Hematopoietic multipotent progenitor cell treated with erythropoietin and hydrocortisone succinate and interleukin-3 and kit ligand, for 8 days (in vitro differentiated cells): ENCODE data around the gene DOHH.
"Not testable (repeated sequence)": the region's sequence is repeated elsewhere in the genome, so short reads cannot be mapped to it uniquely, and the experiment has no call there.

Source experiments
- DNase-seq: peaks from one replicate; pipeline ENCODE4 v3.0.0-alpha.2; 2015

DOHH gene

DNA sequence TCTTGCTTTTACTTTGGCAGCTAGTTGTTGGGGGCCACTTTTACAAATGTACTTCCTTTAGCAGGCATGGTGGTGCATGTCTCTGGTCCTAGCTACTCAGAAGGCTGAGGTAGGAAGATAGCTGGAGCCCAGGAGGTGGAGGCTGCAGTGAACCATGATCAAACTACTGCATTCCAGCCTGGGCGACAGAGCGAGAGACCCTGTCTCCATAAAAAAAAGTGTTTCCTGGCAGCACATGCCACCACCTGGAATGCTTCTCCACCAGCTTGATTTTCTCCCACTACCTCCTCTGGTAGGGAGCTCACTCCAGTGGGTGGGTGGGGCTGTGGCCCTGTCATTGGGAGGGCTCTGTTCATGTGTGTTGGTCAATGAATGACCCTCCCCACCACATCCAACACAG lies 18.2 kb upstream of the DOHH start:
- no peak for DNase-seq

DNA sequence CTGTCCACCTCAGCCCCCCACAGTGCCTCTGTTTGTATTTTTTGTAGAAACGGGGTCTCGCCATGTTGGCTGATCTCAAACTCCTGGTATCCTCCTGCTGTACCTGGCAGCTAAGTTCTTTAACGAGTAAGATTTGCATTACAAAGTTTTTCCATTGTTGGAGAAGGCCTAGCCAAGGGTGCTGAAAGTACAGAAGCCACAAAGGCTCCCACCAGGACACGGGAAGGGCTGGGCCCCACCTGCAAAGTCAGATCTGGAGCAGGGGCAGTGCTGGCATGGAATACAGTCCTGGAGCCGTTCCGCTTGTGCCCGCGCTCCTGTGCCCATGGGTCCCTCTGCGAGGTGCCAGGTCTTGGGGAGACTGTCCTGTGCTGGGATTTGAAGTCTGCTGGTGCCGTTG lies 17.8 kb upstream of the DOHH start:
- DNase-seq: no peak

DNA sequence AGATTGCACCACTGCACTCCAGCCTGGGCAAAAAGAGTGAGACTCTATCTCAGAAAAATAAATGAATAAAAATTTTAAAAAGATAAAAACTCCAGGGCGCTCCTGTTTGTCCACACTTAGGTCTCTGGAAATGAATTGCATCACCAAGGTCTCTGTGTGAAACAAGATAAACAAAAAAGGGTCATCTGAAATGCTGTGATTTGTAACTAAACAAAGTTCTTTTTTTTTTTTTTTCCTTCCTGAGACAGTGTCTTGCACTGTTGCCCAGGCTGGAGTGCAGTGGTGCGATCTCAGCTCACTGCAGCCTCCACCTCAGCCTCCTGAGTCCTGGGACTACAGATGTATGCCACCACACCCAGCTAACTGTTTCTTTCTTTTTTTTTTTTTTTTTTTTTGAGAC lies 17.2 kb upstream of the DOHH start:
- no peak for DNase-seq

DNA sequence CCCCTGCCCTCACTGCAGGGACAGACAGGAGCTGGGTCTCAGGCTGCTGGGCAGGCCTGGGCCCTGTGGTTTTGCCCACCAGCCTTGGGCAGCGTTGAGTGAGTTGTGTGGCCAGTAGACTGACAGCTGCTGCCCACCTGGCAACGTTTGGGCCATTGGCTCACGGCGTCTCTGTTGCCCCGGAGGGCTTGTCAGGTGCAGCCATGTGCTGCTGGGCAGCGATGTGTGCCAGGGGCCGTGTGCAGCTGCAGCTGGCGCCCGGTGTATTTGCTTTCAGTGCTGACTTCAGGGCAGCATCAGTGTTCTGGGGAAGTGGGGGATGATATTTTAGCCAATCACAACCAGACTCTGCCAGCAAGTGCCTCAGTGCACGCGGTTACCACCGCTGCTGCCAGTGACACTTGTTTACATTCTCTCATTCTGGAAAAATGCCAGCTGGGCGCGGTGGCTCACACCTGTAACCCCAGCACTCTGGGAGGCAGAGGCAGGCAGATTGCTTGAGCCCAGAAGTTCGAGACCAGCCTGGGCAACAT lies 16.3 kb upstream of the DOHH start:
- no peak for DNase-seq

DNA sequence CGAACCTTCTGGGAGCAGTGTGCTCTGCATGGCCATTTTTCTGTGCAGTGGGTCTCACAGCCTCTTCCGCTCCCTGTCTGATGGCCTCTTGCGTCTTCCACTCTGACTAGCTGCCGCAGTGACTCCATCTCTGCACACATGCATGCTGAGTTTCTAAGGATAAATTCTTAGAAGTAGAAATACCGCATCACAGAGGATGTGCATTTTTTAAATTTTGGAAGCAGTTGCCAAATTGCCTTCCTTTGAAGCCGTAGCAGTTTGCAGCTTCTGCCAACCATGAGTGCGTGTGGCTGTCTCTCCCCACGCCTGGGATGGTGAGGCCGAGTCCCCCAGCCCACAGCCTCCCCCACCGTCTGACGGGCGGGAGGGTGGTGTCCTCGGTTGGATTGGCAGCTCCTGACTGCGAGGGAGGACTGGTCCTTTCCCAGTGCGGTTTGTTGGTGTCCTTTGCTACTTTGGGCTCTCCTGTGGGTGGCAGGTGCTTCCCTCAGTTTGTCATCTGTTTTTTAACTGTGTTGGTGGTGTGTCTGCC lies 15.5 kb upstream of the DOHH start:
- no peak for DNase-seq

DNA sequence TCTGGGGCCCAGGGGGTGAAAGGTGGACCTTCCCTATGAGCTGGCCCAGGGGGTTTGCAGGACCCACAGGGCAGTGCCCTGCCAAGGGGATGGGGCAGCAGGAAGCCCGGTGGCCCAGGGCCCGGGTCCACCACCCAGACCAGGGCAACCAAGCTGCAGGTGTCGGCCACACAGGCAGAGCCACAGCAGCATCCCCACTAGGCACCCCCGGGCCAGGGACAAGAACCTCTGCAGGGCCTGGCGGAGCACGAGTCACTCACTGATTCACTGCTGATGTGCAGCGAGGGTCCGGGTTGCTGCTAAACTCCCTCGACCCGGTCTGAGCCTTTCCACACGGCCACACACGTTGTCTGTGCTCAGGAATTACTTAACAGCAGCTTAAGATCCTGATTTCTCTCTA lies 14.5 kb upstream of the DOHH start:
- DNase-seq: no peak

DNA sequence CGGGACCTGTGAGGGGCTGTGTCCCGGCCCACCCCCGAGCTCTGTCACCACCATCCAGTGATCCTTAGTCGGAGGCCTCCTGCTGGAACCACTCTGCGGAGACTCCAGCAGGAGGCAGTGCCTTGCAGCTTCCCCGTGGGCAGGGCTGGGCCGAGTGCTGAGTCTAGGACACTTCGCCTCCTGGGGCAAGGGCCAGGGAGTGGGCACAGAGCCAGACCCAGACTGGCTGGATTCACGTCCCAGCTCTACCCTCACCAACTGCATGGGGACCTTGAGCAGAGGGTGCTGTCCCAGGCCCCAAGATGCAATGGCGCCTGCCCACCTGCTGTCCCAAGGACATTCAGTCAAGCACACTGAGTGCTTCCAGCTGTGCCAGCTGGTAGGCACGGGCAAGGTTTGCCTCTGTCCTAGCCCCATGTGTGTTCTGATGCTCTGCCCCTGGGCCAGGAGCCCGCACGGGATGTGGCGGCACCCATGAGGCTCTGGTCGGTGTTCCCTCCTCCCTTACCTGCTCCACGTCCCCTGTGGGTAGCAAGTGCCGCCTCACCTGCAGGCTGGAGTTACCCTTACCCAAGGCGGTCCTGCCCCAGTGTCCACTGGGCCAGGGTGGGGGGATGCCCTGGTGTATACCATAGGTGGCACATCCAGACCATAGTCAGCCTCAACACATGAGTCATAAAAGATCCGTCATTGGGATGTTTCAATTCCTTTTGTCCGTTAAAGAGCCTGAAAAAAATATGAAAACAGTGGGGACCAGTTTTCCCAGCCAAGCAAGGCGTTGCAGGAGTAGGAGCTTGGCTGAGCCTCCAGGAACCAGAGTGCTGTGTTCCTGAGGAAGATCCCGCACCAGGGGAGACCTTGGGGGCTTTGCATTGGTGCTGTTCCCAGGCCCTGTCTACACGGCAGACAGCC lies 13.0 kb upstream of the DOHH start:
- no peak for DNase-seq

DNA sequence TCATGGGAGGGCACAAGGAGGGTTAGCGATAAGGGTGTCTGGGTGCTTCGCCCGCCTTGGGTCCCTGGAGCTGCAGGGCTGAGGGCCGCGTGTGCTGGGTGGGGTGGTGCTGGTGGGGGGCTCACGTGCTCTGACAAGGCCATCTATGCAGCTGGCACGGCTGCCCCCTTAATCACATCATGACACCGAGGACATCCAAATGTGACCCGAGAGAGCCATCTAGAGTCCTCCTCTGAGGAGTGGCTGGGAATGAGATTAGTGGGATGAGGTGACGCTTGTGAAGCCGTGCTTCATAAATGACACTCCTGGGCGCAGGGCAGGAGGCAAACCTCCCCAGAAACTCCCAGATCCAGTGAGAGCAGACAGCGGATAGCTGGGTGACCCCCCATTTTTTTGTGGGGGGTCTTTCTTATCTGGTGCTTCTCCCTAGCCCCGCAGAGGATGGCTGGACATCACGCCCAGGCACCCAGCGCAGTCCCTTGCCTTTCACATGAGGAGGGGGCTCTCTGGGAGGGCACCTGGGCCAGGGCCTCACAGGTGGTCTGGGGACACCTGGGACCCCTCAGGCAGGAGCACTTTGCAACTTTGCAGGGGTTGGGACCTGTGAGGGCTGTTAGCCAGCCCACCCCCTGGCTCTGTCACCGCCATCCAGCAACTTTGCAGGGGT lies 12.2 kb upstream of the DOHH start:
- DNase-seq: no peak

DNA sequence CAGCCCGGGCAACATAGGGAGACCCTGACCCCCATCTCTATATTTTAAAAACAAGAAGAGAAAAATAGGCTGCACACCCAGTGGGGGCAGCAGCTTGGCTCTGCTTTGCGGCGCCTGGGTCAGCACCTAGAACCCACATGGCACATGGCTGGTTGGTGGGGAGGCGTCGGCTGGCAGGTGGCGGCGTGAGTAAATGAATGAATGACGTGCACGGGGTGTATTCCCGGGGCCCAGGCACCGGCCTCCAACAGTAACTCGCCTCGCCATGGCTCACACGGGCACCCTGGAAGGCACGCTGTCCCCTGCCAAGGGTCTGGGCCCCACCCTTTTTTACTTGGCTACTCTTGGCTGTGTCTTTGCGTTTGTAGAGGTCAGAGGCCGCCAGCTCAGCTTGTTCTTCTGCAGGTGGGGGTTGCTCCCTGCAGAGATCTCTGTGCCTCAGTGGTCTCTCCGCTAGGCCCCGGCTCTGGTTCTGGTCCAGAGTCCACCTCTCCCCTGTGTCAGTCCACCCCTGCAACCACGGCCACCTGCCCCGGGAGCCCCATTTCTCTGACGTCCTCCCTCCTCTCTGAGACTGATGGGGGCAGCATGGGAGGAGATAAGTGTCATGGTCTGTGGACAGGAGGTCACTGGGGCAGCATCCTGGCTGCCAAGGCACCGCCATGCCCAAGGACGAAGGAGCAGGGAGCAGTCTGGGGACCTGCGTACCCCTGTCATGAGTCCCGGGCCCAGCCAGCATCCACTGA lies 11.2 kb upstream of the DOHH start:
- no peak for DNase-seq

DNA sequence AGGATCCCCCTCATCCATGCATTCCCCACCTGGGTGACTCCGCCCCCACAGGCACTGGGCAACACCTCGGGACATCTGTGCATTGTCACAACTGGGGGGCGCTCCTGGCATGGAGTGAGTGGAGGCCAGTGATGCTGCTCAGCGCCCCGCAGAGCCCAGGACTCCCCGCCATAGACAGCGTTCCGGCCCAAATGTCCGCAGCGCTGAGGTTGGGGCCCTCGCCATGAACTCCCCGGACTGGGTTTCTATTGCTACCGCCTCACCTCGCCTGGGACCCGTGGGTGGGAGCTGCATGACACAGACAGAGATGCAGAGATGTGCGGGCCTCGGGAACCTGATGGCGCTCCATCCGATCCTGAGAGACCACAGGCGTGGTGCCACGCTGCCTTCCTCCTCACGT lies 10.3 kb upstream of the DOHH start:
- no peak for DNase-seq

DNA sequence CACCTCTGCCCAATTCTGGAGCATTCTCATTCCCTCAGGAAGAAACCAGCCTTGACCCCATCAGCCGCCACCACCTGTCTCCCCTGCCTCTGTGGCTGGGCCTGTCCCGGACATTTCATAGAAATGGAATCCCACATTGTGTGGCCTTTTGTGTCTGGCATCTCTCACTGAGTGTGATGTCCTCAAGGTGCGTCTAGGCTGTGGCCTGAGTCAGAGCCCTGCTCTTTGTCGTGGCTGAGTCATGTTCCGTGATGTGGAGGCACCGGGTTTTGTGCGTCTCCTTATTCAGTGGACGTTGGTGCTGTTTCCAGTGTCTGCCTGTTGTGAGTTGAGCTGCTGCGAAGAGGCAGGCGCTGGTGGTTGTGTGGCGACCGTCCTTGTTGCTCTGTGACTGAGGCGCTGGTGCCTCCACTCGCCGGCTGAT lies 9.1 kb upstream of the DOHH start:
- DNase-seq: no peak

DNA sequence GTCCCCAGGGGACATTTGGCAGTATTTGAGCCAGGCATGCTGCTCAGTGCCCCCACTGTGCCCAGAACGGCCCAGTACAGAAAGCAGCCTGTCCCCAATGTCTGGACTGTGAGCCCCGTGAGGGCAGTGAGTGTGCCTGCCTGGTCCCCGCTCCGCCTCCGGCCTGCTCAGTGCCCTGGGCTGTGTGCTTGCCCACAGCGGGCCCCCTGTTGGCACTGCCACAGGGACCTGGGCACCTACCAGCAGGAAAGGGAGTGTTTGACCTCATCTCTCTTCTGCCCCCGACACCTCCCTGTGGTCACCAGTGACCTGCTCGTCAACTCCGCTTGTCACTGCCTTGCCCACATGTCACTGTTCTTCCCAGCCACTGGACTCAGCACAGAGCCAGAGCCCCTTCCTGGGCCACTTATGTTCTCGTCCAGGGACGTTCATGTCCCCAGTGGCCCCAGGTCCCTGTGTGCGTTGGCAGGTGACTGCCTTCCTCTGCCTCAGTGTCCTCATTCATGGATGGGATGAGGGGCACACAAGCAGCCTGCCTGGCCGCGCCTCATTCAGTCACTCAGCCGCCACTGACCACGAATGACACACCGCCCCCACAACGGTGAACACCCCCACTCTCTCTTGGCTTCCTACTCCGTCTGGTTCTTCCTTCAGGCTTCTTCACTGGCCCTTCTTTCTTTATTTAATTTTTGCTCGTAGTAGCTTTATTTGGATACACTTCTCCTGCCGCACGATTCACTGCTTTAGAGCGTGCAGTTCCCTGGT lies 8.5 kb upstream of the DOHH start:
- DNase-seq: no peak

DNA sequence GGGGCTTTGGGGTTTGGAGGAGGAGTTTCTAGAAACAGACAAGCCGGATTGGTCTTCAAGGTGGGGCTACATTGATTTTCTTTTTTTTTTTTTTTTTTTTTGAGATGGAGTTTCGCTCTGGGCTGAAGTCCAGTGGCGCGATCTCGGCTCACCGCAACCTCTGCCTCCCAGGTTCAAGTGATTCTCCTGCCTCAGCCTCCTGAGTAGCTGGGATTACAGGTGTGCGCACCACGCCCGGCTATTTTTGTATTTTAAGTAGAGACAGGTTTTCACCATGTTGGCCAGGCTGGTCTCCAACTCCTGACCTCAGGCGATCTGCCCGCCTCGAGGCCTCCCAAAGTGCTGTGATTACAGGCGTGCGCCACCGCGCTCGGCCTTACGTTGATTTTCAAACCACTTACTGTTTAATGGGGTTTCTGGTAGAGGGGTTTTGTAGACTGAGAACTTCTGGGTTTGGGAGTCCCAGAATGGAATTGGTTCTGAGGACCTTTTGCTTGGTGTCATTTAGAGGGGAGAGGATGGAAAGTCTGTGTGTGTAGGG lies 7.7 kb upstream of the DOHH start:
- not testable (repeated sequence) for DNase-seq

DNA sequence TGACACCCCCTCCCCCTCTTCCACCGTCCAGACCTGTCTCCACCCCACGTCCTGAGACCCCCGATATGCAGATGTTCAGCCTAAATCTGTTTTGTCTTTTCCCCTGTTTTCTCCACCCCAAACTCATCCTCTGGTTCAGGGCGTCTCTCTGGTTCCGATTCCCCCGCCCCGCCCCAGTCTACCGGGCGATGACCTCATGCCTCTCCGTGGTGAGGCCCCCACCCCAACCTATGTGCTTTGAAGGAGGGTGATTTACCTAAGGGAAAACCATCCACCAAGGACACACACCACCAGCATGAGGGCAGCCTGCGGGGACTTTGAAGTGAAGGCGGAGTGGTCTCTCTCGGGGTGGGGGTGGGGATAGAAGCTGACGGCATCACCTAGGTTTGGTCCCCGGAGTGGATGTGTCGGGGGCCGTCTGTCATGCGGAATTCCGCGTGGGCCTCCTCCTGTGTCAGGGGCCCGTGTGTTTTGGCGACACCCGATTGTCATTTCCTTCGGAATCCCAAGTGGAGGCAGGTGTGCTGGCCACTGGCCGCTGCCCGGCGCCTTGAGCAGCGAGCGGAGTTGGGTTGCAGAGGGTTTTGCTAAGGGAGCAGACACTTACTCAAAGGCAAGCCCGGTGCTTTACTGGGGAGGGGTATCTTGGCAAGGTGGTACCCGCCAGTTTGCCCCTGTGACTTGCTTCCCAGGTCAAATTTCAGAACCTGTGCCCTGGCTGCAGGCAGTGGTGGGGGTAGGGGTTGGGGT lies 7.1 kb upstream of the DOHH start:
- DNase-seq: no peak

DNA sequence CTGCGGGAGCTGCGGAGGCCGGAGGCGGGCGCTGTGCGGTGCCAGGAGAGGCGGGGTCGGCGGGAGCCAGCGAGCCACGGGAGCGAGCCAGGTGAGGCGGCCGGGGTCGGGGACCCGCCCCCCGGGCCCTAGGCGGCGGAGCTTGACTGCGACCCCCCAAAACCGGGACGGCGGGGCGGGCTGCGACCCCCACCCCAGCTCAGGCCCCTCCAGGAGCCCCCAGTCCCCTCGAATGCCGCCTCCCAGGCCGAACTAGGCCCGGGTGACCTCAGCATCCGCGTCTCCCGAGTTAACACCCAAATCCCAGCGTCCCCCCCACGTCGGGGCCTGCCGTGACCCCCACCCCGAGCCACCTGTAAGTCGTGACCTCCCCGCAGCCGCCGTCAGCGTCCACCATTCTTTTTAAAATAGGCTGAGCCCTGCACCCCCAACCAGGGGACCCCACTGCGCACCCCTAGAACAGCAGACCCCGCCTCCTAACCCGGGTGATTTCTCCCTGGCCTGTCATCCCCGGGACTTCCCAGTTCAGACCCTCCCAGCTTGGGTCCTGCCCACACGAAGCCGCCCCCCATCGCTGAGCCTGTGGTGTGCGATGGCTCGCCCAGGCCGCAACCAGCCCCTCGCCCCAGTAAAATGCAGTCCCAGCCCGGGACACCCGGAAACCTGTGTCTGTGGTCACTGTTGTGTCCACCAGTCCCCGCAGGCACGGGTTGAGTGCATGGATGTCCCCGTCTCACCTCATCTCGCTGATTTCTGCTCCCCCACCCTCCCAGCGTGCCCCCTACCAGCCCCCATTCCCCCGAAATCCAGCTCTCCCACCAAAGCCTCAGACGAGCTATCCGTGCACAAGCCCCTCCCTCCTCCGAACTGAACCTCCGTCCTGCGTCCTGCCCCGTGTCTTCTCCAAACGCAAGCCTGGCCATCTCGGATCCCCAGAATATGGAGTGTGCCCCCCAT lies 6.2 kb upstream of the DOHH start:
- no peak for DNase-seq

DNA sequence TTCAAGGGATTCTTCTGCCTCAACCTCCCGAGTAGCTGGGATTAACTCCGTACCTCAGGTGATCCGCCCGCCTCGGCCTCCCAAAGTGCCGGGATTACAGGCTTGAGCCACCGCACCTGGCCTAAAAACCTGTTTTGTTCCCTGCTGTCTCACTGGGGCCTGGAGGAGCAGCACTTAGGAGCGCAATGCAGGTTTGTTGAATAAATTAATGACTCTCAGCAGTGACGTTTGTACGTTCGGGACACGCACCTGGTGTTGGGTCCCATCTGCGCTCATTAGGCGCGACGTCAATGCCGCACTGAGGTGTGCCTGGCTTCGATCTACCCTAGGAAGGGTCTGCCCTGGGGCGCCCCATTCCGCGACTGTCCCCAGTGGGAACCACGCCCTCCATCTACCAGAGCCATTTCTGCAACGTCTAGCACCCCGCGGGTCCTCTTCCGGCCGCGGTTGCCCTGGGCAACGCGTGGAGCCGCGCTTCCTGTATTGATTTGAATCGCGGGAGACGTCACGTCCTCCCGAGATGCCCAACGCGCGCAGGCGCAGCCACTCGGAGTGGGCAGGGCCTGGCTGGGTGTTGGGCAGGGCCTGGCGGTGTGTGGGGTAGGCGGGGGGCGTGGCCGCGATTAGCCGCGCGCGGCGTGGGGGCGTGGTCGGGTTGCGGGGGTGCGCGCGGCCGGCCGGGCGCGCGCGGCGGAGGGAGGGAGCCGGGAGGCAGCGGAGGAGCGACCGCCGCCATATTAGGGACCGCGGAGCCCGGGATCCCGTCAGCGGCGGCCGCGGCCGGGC lies 5.3 kb upstream of the DOHH start, which contains the start of gene FZR1:
TSS of gene FZR1 (plus strand) at position 714 of the 786 bp plus-strand sequence. CDS start 16,679 bp downstream, outside the sequence.
- peak; percentile 99 for DNase-seq

DNA sequence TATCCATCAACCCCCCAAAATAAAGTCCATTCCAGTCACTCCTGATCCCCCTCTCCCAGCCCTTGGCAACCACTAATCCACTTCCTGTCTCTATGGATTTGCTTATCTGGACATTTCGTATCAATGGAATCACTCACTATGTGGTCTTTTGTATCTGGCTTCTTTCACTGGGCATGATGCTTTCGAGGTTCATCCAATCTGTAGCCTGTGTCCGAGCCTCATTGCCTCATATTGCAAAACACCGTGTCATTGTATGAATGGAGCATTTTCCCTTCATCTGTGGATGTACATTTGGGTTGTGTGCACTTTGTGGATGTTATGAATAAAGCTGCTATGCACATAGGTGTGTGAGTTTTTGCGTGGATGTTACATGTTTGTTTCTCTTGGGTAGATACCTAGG lies 4.3 kb upstream of the DOHH start:
- no peak for DNase-seq

DNA sequence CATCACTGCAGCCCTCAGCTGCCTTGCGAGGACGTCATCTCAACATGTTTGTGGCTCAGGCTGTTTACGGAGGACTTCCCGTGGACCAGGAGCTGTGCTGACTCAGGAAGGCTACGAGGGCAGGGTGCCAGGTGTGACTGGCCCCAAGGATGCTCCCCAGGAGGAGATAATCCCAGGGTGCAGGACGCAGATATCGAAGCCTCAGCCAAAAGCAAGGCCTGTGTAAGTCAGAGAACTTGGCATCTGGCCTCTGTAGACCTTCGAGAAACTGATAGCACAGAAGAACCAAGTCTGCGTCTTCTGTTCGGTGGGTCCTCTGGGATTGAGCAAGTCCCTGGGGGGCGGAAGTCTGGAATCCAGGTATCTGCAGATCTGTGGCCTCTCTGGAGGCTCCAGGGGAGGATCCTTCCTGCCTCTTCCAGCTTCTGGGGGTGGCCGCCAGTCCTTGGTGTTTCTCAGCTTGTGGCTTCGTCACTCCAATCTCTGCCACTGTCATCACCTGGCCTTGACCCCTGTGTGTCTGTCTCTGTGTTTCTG lies 2.6 kb upstream of the DOHH start:
- peak; percentile 82 for DNase-seq

DNA sequence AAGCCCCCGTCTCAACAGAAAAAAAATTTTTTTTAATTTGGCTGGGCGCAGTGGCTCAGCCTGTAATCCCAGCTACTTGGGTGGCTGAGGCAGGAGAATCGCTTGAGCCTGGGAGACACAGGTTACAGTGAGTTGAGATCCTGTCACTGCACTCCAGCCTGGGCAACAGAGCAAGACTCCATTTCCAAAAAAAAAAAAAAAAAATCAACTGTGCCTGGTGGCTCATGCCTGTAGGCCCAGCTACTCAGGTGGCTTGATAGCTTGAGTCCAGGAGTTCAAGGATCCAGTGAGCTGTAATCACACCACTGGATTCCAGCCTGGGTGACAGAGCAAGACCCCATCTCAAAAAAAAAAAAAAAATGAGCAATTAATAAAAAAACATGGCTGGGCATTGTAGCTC lies 1.3 kb upstream of the DOHH start:
- DNase-seq: no peak
